GM12891 (cell line): ENCODE data around the gene TMEM239.
A peak's percentile ranks its signal among the peaks of the same experiment; 100 is the strongest.

Source experiments
- DNase-seq: peaks from one replicate; pipeline ENCODE4 v3.0.0; 2011; ENCODE audit warnings: low spot score; ENCODE audit not compliant: insufficient read length
- FAIRE-seq: peaks from 2 replicates; lab custom pipeline; 2011; peaks lifted over from hg19 to GRCh38; lab: Jason Lieb, UNC
- PAX5 ChIP-seq: IDR thresholded peaks from 2 replicates; pipeline ENCODE4 v1.6.1; 2011; ENCODE audit warnings: low read length, moderate library complexity, mild to moderate bottlenecking; ENCODE audit not compliant: insufficient read depth, severe bottlenecking
- POLR2A ChIP-seq: IDR thresholded peaks from 2 replicates; pipeline ENCODE4 v1.6.1; 2011; ENCODE audit warnings: low read depth, low read length, control low read depth
- POLR2AphosphoS5 ChIP-seq: IDR thresholded peaks from 2 replicates; pipeline ENCODE4 v1.6.1; 2011; ENCODE audit warnings: low read depth, low read length, control low read depth
- POU2F2 ChIP-seq: IDR thresholded peaks from 2 replicates; pipeline ENCODE4 v1.6.1; 2011; ENCODE audit warnings: low read depth, mild to moderate bottlenecking, control low read depth, low read length, moderate library complexity
- SPI1 ChIP-seq: IDR thresholded peaks from 2 replicates; pipeline ENCODE4 v1.6.1; 2011; ENCODE audit warnings: low read depth, low read length, control low read depth
- TAF1 ChIP-seq: IDR thresholded peaks from 2 replicates; pipeline ENCODE4 v1.6.1; 2011; ENCODE audit warnings: low read depth, low read length, control low read depth

TMEM239 gene

DNA sequence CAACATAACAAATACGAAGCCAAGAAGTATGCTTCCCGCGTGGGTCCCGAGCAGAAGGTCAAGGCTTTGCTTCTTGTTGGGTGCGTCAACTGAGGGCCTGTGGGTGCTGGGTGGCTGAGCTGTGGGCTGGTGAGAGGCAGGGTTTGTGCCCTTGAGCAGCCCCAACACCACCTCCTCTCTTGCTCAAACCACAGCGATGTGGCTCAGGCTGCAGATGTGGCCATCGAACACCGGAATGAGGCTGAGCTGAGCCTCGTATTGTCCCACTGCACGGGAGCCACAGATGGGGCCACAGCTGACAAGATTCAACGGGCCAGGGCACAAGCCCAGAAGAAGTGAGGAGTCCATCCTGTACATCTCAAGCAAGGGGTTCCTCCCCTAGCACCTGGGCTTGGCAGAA, 50.1 kb downstream of the TMEM239 start:
- no peak for DNase-seq
- TF ChIP-seq TAF1 (no peak), SPI1 (no peak), PAX5 (no peak), POU2F2 (no peak), POLR2AphosphoS5 (no peak), POLR2A (no peak)
- peak; percentile 45 for FAIRE-seq

DNA sequence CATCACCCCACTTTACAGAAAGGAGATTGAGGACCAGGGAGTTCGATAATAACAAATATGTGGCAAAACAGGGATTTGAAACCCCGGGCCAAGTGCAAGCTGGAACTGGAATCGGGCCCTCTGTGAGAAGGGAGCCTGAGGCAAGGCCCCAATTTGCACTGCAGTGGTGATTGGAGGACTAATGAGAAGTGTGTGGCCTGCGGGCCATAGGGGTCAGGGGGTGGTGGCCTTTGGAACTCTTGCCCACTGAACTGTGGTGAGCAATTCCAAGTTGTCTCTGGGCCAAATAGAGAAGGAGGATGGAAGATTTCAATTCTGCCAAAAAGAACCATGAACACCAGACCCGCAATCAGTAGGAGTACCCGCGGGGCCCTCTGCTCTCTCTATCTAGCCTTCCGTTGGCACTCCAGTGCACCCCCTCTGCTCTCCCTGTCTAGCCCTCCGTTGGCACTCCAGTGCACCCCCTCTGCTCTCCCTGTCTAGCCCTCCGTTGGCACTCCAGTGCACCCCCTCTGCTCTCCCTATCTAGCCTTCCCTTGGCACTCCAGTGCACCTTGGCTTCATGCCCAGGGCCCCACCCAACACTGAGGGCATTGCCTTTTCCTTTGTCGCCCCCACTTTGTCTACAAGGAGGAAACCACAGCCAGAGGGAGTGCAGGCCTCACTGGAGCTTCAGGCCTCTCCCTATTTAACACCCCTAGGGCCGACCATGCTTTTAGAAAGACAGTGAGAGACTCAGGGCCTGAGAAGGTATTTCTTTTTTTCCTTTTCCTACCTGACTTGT, 51.1 kb downstream of the TMEM239 start:
- no peak for FAIRE-seq
- no peak for DNase-seq
- TF ChIP-seq POLR2A (no peak), POU2F2 (no peak), SPI1 (no peak), TAF1 (no peak), PAX5 (no peak), POLR2AphosphoS5 (no peak)
